RKO (cell line): ENCODE results near the gene MORN2.

Source experiments
- DNase-seq: peaks from one replicate; pipeline ENCODE4 v3.0.0-alpha.2; 2016; ENCODE audit warnings: low spot score

The MORN2 gene

GRCh38 chr2:38889575-38889974, 13.8 kb downstream of the MORN2 start, which contains the start of gene ARHGEF33:
TSS of gene ARHGEF33 (plus strand) at chr2:38889875. CDS start at chr2:38919448, 29,573 bp downstream.
- no peak for DNase-seq

GRCh38 chr2:38892819-38893218, 17.0 kb downstream of the MORN2 start:
- no peak for DNase-seq

- DNase-seq = peak; percentile 63
These were observed 22.5 kb downstream of the MORN2 start for GRCh38 chr2:38898256-38898655.

GRCh38 chr2:38900726-38901125, 24.9 kb downstream of the MORN2 start:
- no peak for DNase-seq

GRCh38 chr2:38905251-38905650, 29.5 kb downstream of the MORN2 start:
- no peak for DNase-seq

- DNase-seq = no peak
These were observed 31.5 kb downstream of the MORN2 start for GRCh38 chr2:38907242-38907641.

- DNase-seq = no peak
These were observed 32.2 kb downstream of the MORN2 start for GRCh38 chr2:38907743-38908562.

GRCh38 chr2:38909872-38910271, 34.1 kb downstream of the MORN2 start:
- no peak for DNase-seq

GRCh38 chr2:38911191-38911590, 35.4 kb downstream of the MORN2 start:
- no peak for DNase-seq

- no peak for DNase-seq
These were observed 36.8 kb downstream of the MORN2 start for GRCh38 chr2:38912619-38913018.

GRCh38 chr2:38922389-38922788, 46.6 kb downstream of the MORN2 start:
- DNase-seq = no peak

GRCh38 chr2:38922902-38923301, 47.1 kb downstream of the MORN2 start:
- no peak for DNase-seq

GRCh38 chr2:38925982-38926381, 50.2 kb downstream of the MORN2 start:
- DNase-seq = no peak

GRCh38 chr2:38930600-38930999, 54.8 kb downstream of the MORN2 start:
- no peak for DNase-seq
